Activated CD4-positive, alpha-beta T cell treated with anti-CD3 and anti-CD28 coated beads, Interleukin-2, amount 50 U/mL, for 4 hours (primary cell): ENCODE data around the gene TFE3.
"Not testable (repeated sequence)": the region's sequence is repeated elsewhere in the genome, so short reads cannot be mapped to it uniquely, and the experiment has no call there.

Source experiments
- DNase-seq, 2 experiments: peaks; one replicate each; pipeline ENCODE4 v3.0.0-alpha.2; 2020

Gene TFE3

DNA sequence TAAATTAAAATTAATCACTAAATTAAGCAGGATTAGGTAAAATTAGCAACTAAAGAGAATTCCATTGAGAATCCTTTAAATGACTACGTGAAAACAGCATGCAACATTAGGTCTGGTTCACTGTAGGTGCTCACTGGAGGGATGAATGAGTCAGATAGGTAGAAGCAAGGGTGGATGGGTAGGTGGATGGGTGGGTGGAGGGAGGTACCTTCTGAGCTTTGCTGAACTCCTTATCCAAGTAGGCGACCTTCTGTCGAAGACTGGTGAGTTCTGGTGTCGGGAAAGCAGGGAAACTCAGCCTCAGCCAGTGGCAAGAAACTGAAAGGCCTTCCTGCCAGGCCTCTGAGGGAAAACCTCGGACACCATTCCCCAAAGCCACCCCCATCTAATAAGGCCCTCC lies 44.1 kb downstream of the TFE3 start:
- DNase-seq = peak; percentile 1 to 9

GRCh38 chrX:48998391-48998790 lies 44.8 kb downstream of the TFE3 start:
- DNase-seq = no peak

- DNase-seq = no peak
Observed at GRCh38 chrX:48997865-48998264, 45.3 kb downstream of the TFE3 start.

GRCh38 chrX:48997455-48997854 lies 45.7 kb downstream of the TFE3 start:
- DNase-seq = no peak

GRCh38 chrX:48996969-48997368 lies 46.2 kb downstream of the TFE3 start:
- no peak for DNase-seq

GRCh38 chrX:48992341-48992740 lies 50.8 kb downstream of the TFE3 start:
- DNase-seq = no peak

GRCh38 chrX:48989483-48989882 lies 53.7 kb downstream of the TFE3 start:
- DNase-seq = no peak

GRCh38 chrX:48983896-48984295 lies 59.3 kb downstream of the TFE3 start:
- no peak for DNase-seq

- no peak for DNase-seq
Observed at GRCh38 chrX:48983081-48983480, 60.1 kb downstream of the TFE3 start.

GRCh38 chrX:48981178-48981577 lies 62.0 kb downstream of the TFE3 start:
- DNase-seq = no peak

- not testable (repeated sequence) for DNase-seq
Observed at GRCh38 chrX:48980341-48980740, 62.8 kb downstream of the TFE3 start.
